GM12872 (cell line): ENCODE measurements around the gene LMTK3.

Source experiments
- TF ChIP-seq, protein P1 (sequence below): IDR thresholded peaks from 3 replicates; pipeline ENCODE4 v1.5.1; 2011; ENCODE audit warnings: low read depth, mild to moderate bottlenecking, low read length, moderate library complexity; ENCODE audit not compliant: insufficient read depth

Gene LMTK3

DNA sequence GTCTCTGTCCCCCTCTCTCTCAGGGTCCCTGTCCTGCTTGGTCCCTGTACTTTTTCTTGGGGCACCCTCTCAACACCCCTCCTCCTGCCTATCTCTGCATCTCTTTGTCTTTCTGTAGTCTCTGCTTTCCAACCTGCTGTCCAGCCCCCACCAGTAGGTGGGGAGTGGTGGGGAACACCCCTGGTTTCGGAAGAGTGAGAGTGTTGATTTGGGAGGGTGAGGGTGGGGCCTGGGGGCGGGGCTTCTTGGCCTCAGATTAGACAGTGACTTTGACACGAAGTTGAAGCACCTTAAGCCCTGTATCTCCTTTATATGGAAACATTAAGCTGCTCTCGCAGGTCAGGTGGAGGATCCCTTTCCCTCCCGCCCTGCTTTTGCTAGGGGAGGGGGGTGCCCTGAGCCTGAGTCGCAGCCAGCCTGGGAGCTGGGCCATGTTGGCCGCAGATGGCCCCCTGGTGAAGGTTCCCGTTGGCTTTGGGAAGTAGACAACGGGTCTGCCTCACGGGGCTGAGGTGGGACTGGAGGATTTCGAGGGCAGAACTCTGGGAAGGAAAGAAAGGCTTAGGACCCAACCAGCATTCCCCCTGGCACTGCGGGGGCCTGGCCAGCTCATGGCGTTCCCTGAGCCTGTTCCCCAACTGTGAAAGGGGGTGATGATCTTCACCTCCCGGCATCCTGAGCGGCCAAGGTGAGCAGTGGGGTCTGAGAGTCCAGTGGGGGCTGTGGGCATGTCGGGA is 56.3 kb downstream of the LMTK3 start, which contains the start of gene KCNJ14:
Gene KCNJ14, plus strand, starts transcription at position 404 of the 737 bp plus-strand sequence. CDS start 6,151 bp downstream, outside the sequence.
- TF ChIP-seq, protein P1, sequence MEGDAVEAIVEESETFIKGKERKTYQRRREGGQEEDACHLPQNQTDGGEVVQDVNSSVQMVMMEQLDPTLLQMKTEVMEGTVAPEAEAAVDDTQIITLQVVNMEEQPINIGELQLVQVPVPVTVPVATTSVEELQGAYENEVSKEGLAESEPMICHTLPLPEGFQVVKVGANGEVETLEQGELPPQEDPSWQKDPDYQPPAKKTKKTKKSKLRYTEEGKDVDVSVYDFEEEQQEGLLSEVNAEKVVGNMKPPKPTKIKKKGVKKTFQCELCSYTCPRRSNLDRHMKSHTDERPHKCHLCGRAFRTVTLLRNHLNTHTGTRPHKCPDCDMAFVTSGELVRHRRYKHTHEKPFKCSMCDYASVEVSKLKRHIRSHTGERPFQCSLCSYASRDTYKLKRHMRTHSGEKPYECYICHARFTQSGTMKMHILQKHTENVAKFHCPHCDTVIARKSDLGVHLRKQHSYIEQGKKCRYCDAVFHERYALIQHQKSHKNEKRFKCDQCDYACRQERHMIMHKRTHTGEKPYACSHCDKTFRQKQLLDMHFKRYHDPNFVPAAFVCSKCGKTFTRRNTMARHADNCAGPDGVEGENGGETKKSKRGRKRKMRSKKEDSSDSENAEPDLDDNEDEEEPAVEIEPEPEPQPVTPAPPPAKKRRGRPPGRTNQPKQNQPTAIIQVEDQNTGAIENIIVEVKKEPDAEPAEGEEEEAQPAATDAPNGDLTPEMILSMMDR, result no peak

GRCh38 chr19:48454150-48454730 is 57.4 kb downstream of the LMTK3 start:
- TF ChIP-seq, protein P1, result no peak

DNA sequence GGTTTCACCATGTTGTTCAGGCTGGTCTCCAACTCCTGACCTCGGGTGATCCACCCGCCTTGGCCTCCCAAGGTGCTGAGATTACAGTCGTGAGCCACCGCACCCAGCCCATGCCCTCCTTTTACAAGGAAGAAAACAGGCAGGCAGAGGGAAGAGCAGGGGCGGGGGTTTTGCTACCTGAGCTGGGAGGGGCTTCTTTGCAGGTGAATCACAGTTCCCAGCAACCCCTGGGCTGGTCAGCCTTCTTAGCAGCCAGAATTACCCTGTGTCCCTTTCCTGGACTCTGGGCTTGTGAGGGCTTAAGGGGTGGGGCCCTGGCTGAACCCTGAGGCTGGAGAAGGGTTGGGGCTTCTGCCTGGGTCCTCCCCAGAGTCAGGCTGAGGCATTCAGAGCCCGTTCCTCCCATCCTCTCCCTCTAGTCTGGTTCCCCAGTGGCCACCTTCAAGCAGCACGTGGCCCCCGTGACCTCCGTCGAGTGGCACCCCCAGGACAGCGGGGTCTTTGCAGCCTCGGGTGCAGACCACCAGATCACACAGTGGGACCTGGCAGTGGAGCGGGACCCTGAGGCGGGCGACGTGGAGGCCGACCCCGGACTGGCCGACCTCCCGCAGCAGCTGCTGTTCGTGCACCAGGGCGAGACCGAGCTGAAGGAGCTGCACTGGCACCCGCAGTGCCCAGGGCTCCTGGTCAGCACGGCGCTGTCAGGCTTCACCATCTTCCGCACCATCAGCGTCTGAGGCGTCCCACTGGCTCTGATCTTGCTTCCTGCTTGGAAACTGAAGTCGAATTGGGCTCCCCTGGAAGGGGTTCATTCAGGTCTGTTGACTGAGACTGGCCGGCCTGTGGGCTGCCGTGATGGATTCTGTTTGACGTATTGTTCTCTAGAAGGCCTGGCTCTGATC is 59.1 kb downstream of the LMTK3 start:
- TF ChIP-seq, protein P1, result no peak

DNA sequence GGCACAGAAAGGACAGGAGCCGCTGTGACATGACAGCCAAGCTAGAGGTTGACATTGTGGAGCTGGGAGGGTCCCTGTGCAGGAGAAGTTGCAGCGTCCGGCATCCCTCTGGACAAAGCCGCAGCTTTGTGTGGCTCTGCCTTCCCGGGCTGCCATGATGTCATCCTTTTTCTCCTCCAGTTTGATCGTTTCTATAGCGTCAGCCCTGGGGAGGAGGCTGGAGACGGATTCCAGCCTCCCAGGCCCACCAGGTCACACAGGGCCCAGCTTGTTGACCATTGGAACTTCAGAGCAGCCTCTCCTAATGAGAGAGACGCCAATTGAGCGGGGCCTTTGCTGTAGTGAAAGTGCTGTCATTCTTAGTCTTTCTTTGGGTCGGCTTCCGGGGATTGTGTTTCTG is 60.0 kb downstream of the LMTK3 start:
- TF ChIP-seq, protein P1, result no peak

GRCh38 chr19:48450863-48451262 is 60.8 kb downstream of the LMTK3 start:
- TF ChIP-seq, protein P1, result no peak

GRCh38 chr19:48450441-48450840 is 61.2 kb downstream of the LMTK3 start:
- TF ChIP-seq, protein P1, result no peak

- TF ChIP-seq, protein P1, result no peak
Measured at GRCh38 chr19:48448563-48448962, 63.1 kb downstream of the LMTK3 start.
